ENCODE measurements around the gene MXD1.

- no peak for TF ChIP-seq POLR2A (IDR thresholded peaks at IDR 0.05; ENCODE audit: low read depth)
- no peak for TF ChIP-seq CTCF (IDR thresholded peaks at IDR 0.05)
- no peak for TF ChIP-seq POLR2AphosphoS5 (IDR thresholded peaks at IDR 0.05)
- no peak for TF ChIP-seq EP300 (IDR thresholded peaks at IDR 0.05)
Measured at GRCh38 chr2:69932596-69932922, 17.6 kb downstream of the MXD1 start.

Data from esophagus muscularis mucosa (tissue), 4 donors.